ENCODE measurements around the gene KAT2B.

KAT2B gene

DNA sequence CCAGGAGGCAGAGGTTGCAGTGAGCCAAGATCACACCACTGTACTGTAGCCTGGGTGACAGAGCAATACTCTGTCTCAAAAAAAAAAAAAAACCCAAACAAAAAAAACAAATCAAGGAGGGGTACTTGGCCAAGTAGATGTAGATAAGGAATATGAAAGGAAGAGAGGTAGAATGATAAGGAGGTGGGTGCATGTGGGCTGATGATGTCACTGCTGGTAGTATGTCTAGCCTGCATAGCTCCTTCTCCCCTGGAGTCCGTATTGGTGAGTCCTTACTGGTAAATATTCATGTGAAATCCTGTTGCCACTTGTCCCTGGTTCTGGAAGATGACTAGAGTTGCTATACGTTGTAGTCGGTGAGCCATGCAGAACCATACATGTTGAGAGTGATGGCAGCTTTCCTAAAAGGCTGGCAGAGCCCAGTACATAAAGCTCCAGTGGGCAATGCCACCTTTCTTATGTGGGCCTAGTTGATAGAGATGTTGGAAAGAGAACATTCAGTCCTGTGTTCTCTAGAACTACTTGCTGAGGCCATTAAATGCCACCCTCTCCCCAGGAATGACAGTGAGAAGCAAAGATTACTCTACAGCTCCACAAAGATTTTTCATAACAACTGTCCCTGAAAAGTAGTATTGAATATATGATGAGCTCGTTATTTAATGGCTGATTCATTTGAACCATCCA lies 11.0 kb downstream of the KAT2B start:
- Histone ChIP-seq H3K4me1 (ENCODE audit: control insufficient read depth in 5 of 5, insufficient read depth in 5 of 5, low read length in 5 of 5) (peaks cover 4 to 36% (median 21%) of the 10 kb centered on the region in 5 donors), H3K9ac (ENCODE audit: low read length in 5 of 5) (no peak overlapping the region), H3K36me3 (ENCODE audit: control insufficient read depth in 5 of 5, insufficient read depth in 5 of 5, low read length in 5 of 5) (no peaks in the 10 kb centered on the region), H3K27me3 (ENCODE audit: control insufficient read depth in 5 of 5, insufficient read depth in 4 of 5, low read length in 5 of 5) (no peaks in the 10 kb centered on the region), H3K27ac (ENCODE audit: low read depth, low read length) (no peak overlapping the region), H3K9me3 (ENCODE audit: control insufficient read depth in 5 of 5, low read length in 5 of 5) (no peaks in the 10 kb centered on the region), H3K4me3 (ENCODE audit: low read depth in 1 of 5, low read length in 5 of 5) (no peak overlapping the region)

- H3K4me1 ChIP-seq (ENCODE audit: control insufficient read depth in 5 of 5, insufficient read depth in 5 of 5, low read length in 5 of 5): peaks cover 10 to 42% (median 33%) of the 10 kb centered on the region in 5 donors
- no peaks in the 10 kb centered on the region for H3K27me3 ChIP-seq (ENCODE audit: control insufficient read depth in 5 of 5, insufficient read depth in 4 of 5, low read length in 5 of 5)
- no peak overlapping the region for H3K27ac ChIP-seq (ENCODE audit: low read depth, low read length)
- H3K36me3 ChIP-seq (ENCODE audit: control insufficient read depth in 5 of 5, insufficient read depth in 5 of 5, low read length in 5 of 5): no peaks in the 10 kb centered on the region
- H3K4me3 ChIP-seq (ENCODE audit: low read depth in 1 of 5, low read length in 5 of 5): no peak overlapping the region
- H3K9me3 ChIP-seq (ENCODE audit: control insufficient read depth in 5 of 5, low read length in 5 of 5): no peaks in the 10 kb centered on the region
- H3K9ac ChIP-seq (ENCODE audit: low read length in 5 of 5): no peak overlapping the region
Observed at GRCh38 chr3:20052851-20053250, 12.6 kb downstream of the KAT2B start.

GRCh38 chr3:20054549-20054987 lies 14.3 kb downstream of the KAT2B start:
- Histone ChIP-seq H3K9me3 (ENCODE audit: control insufficient read depth in 5 of 5, low read length in 5 of 5) (no peaks in the 10 kb centered on the region), H3K36me3 (ENCODE audit: control insufficient read depth in 5 of 5, insufficient read depth in 5 of 5, low read length in 5 of 5) (no peaks in the 10 kb centered on the region), H3K4me1 (ENCODE audit: control insufficient read depth in 5 of 5, insufficient read depth in 5 of 5, low read length in 5 of 5) (peaks cover 10 to 39% (median 29%) of the 10 kb centered on the region in 5 donors), H3K4me3 (ENCODE audit: low read depth in 1 of 5, low read length in 5 of 5) (no peak overlapping the region), H3K27me3 (ENCODE audit: control insufficient read depth in 5 of 5, insufficient read depth in 4 of 5, low read length in 5 of 5) (no peaks in the 10 kb centered on the region), H3K9ac (ENCODE audit: low read length in 5 of 5) (peak overlapping the region in 1 of 5 donors; percentile 29), H3K27ac (ENCODE audit: low read depth, low read length) (no peak overlapping the region)

- Histone ChIP-seq H3K9me3 (ENCODE audit: control insufficient read depth in 5 of 5, low read length in 5 of 5) (no peaks in the 10 kb centered on the region), H3K27ac (ENCODE audit: low read depth, low read length) (peak overlapping the region; percentile 35), H3K36me3 (ENCODE audit: control insufficient read depth in 5 of 5, insufficient read depth in 5 of 5, low read length in 5 of 5) (no peaks in the 10 kb centered on the region), H3K4me3 (ENCODE audit: low read depth in 1 of 5, low read length in 5 of 5) (no peak overlapping the region), H3K4me1 (ENCODE audit: control insufficient read depth in 5 of 5, insufficient read depth in 5 of 5, low read length in 5 of 5) (peaks cover 10 to 39% (median 29%) of the 10 kb centered on the region in 5 donors), H3K27me3 (ENCODE audit: control insufficient read depth in 5 of 5, insufficient read depth in 4 of 5, low read length in 5 of 5) (no peaks in the 10 kb centered on the region), H3K9ac (ENCODE audit: low read length in 5 of 5) (peak overlapping the region in 1 of 5 donors; percentile 29)
Observed at GRCh38 chr3:20055020-20055775, 15.0 kb downstream of the KAT2B start.

GRCh38 chr3:20055842-20056241 lies 15.6 kb downstream of the KAT2B start:
- no peaks in the 10 kb centered on the region for H3K36me3 ChIP-seq (ENCODE audit: control insufficient read depth in 5 of 5, insufficient read depth in 5 of 5, low read length in 5 of 5)
- no peak overlapping the region for H3K27ac ChIP-seq (ENCODE audit: low read depth, low read length)
- H3K4me3 ChIP-seq (ENCODE audit: low read depth in 1 of 5, low read length in 5 of 5): no peak overlapping the region
- no peaks in the 10 kb centered on the region for H3K9me3 ChIP-seq (ENCODE audit: control insufficient read depth in 5 of 5, low read length in 5 of 5)
- H3K4me1 ChIP-seq (ENCODE audit: control insufficient read depth in 5 of 5, insufficient read depth in 5 of 5, low read length in 5 of 5): peaks cover 10 to 42% (median 29%) of the 10 kb centered on the region in 5 donors
- no peaks in the 10 kb centered on the region for H3K27me3 ChIP-seq (ENCODE audit: control insufficient read depth in 5 of 5, insufficient read depth in 4 of 5, low read length in 5 of 5)
- no peak overlapping the region for H3K9ac ChIP-seq (ENCODE audit: low read length in 5 of 5)

DNA sequence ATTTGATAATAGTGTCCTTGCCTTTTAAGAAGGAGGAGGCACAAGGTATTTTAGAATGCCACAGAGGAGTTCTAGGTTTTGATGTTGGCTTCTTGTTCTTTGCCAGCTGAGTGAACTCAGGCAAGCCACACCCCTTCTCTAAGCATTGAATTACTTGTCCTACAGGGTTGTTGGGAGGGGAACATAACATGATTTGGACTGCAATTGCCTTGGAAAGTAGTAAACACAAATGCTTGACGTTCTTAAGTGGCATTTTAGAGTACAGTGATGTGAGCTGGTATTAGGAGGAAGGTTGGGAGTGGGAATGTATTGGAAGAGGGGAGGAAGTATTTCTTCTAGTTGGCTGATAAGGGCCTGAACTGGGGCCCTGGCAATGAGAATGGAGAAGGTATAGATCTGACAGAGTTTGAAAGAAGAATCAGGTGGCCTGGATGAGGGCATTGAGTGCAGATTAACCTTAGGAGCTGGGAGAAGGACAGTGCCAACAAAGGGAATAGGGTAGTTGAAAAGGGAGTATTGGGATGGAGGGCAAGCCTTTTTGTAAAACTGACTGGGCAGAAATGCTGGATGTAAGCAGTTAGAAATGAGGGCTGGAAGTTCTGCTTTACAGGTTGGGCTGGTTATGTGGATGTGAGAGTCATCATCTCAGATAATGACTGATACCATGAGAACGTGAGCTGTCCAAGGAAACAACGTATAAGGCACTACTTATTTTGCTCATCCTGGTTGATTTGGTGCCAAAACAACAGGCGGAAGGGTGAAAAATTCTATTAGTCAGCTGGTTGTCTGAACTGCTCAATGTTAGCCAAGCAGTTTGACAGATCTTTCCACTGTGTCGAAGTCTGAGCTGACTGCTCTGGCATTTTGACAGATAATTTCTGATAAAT lies 16.7 kb downstream of the KAT2B start:
- peak overlapping the region; percentile 83 for H3K27ac ChIP-seq (ENCODE audit: low read depth, low read length)
- H3K4me1 ChIP-seq (ENCODE audit: control insufficient read depth in 5 of 5, insufficient read depth in 5 of 5, low read length in 5 of 5): peaks cover 10 to 48% (median 35%) of the 10 kb centered on the region in 5 donors
- no peaks in the 10 kb centered on the region for H3K27me3 ChIP-seq (ENCODE audit: control insufficient read depth in 5 of 5, insufficient read depth in 4 of 5, low read length in 5 of 5)
- no peaks in the 10 kb centered on the region for H3K9me3 ChIP-seq (ENCODE audit: control insufficient read depth in 5 of 5, low read length in 5 of 5)
- no peak overlapping the region for H3K4me3 ChIP-seq (ENCODE audit: low read depth in 1 of 5, low read length in 5 of 5)
- peak overlapping the region in 2 of 5 donors; percentile 1 to 43 for H3K9ac ChIP-seq (ENCODE audit: low read length in 5 of 5)
- H3K36me3 ChIP-seq (ENCODE audit: control insufficient read depth in 5 of 5, insufficient read depth in 5 of 5, low read length in 5 of 5): no peaks in the 10 kb centered on the region

DNA sequence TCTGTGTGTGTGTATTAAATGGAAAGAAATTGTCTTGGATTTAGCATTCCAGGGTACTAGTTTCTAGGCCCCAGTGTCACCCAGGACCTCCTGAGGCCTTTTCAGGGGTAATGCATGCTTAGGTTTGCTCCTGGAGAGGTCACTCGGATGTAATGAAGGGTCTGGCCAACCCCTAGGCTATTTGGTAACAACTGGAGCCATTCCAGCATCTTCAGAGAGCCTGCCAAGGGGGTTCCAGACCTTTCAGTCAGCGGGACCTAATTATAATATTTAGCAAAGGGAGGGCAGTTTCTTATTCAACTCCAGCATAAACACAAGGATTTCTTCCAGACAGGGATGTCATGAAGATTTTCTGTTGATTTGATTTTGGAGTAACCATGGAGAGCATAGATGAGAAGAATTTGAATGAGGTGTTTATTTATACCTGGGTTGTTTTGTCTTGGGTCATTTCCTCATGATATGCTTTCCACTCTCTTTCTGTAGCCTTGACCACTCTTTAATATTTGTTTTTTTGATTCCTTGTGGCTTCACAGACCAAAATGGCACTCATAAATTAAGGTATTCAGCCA lies 17.4 kb downstream of the KAT2B start:
- no peaks in the 10 kb centered on the region for H3K9me3 ChIP-seq (ENCODE audit: control insufficient read depth in 5 of 5, low read length in 5 of 5)
- H3K4me1 ChIP-seq (ENCODE audit: control insufficient read depth in 5 of 5, insufficient read depth in 5 of 5, low read length in 5 of 5): peaks cover 10 to 48% (median 35%) of the 10 kb centered on the region in 5 donors
- H3K9ac ChIP-seq (ENCODE audit: low read length in 5 of 5): peak overlapping the region in 2 of 5 donors; percentile 17 to 43
- H3K36me3 ChIP-seq (ENCODE audit: control insufficient read depth in 5 of 5, insufficient read depth in 5 of 5, low read length in 5 of 5): no peaks in the 10 kb centered on the region
- H3K27ac ChIP-seq (ENCODE audit: low read depth, low read length): peak overlapping the region; percentile 83
- no peaks in the 10 kb centered on the region for H3K27me3 ChIP-seq (ENCODE audit: control insufficient read depth in 5 of 5, insufficient read depth in 4 of 5, low read length in 5 of 5)
- peak overlapping the region in 1 of 5 donors; percentile 23 for H3K4me3 ChIP-seq (ENCODE audit: low read depth in 1 of 5, low read length in 5 of 5)

GRCh38 chr3:20059929-20060328 lies 19.7 kb downstream of the KAT2B start:
- no peak overlapping the region for H3K9ac ChIP-seq (ENCODE audit: low read length in 5 of 5)
- H3K36me3 ChIP-seq (ENCODE audit: control insufficient read depth in 5 of 5, insufficient read depth in 5 of 5, low read length in 5 of 5): no peaks in the 10 kb centered on the region
- no peak overlapping the region for H3K27ac ChIP-seq (ENCODE audit: low read depth, low read length)
- no peaks in the 10 kb centered on the region for H3K27me3 ChIP-seq (ENCODE audit: control insufficient read depth in 5 of 5, insufficient read depth in 4 of 5, low read length in 5 of 5)
- H3K9me3 ChIP-seq (ENCODE audit: control insufficient read depth in 5 of 5, low read length in 5 of 5): no peaks in the 10 kb centered on the region
- peaks cover 6 to 41% (median 30%) of the 10 kb centered on the region in 5 donors for H3K4me1 ChIP-seq (ENCODE audit: control insufficient read depth in 5 of 5, insufficient read depth in 5 of 5, low read length in 5 of 5)
- no peak overlapping the region for H3K4me3 ChIP-seq (ENCODE audit: low read depth in 1 of 5, low read length in 5 of 5)

- Histone ChIP-seq H3K4me3 (ENCODE audit: low read depth in 1 of 5, low read length in 5 of 5) (peak overlapping the region in 1 of 5 donors; percentile 52), H3K27me3 (ENCODE audit: control insufficient read depth in 5 of 5, insufficient read depth in 4 of 5, low read length in 5 of 5) (no peaks in the 10 kb centered on the region), H3K9ac (ENCODE audit: low read length in 5 of 5) (peak overlapping the region in 1 of 5 donors; percentile 45), H3K36me3 (ENCODE audit: control insufficient read depth in 5 of 5, insufficient read depth in 5 of 5, low read length in 5 of 5) (no peaks in the 10 kb centered on the region), H3K9me3 (ENCODE audit: control insufficient read depth in 5 of 5, low read length in 5 of 5) (no peaks in the 10 kb centered on the region), H3K27ac (ENCODE audit: low read depth, low read length) (peak overlapping the region; percentile 52), H3K4me1 (ENCODE audit: control insufficient read depth in 5 of 5, insufficient read depth in 5 of 5, low read length in 5 of 5) (peaks cover 6 to 34% (median 31%) of the 10 kb centered on the region in 5 donors)
Observed at GRCh38 chr3:20060974-20061685, 20.9 kb downstream of the KAT2B start.

Measured in subcutaneous abdominal adipose tissue (tissue), 5 donors.